ENCODE results near the gene PRR14.
"Not testable (repeated sequence)": the region's sequence is repeated elsewhere in the genome, so short reads cannot be mapped to it uniquely, and the experiment has no call there.

The PRR14 gene

GRCh38 chr16:30696646-30697045, 45.9 kb downstream of the PRR14 start:
- DNase-seq = not testable (repeated sequence)

GRCh38 chr16:30697264-30698138, 46.7 kb downstream of the PRR14 start:
- DNase-seq = no peak

- DNase-seq = peak; percentile 99
These were observed 47.5 kb downstream of the PRR14 start for GRCh38 chr16:30698139-30698815.

- peak; percentile 85 for DNase-seq
These were observed 48.3 kb downstream of the PRR14 start, which contains the start of gene SRCAP for GRCh38 chr16:30698816-30699614. Gene SRCAP (plus strand): TSS chr16:30699171. CDS start chr16:30700825, 1,654 bp downstream.

- DNase-seq = no peak
These were observed 48.9 kb downstream of the PRR14 start for GRCh38 chr16:30699615-30700099.

- no peak for DNase-seq
These were observed 49.7 kb downstream of the PRR14 start for GRCh38 chr16:30700491-30700890.

GRCh38 chr16:30700971-30701370, 50.2 kb downstream of the PRR14 start:
- no peak for DNase-seq

GRCh38 chr16:30703071-30703470, 52.3 kb downstream of the PRR14 start:
- DNase-seq = not testable (repeated sequence)

- DNase-seq = no peak
These were observed 53.2 kb downstream of the PRR14 start for GRCh38 chr16:30703971-30704370.
